HepG2 (cell line): ENCODE measurements around the gene SPOP. TPM values are rescaled to one million over a fixed set of nuclear protein-coding genes. Genes with fewer than 3 reads are reported as not detected.
A peak's percentile ranks its signal among the peaks of the same experiment; 100 is the strongest.

Experiments used
- BRCA1 ChIP-seq: sonication (generic); formaldehyde crosslinking; IDR thresholded peaks from 2 replicates; pipeline ENCODE4 v1.4.0; 2020; ENCODE audit warnings: missing genetic modification reagents
- FLYWCH1 ChIP-seq: sonication (generic); formaldehyde crosslinking; IDR thresholded peaks from 2 replicates; pipeline ENCODE4 v1.8.1; 2023; ENCODE audit warnings: mild to moderate bottlenecking, missing genetic modification reagents
- KDM5A ChIP-seq: fragments of 200-600 bp; sonication (generic); IDR thresholded peaks from 2 replicates; pipeline ENCODE4 v1.7.0; 2018; ENCODE audit warnings: antibody characterized with exemption, mild to moderate bottlenecking, low read length, borderline replicate concordance
- MNT ChIP-seq: fragments of 450-650 bp; IDR thresholded peaks from 2 replicates; pipeline ENCODE4 v1.6.1; 2016
- REXO4 ChIP-seq: sonication (generic); formaldehyde crosslinking; IDR thresholded peaks from 2 replicates; pipeline ENCODE4 v1.8.0; 2022; ENCODE audit warnings: missing genetic modification reagents, mild to moderate bottlenecking, borderline replicate concordance
- SALL2 ChIP-seq: sonication (generic); formaldehyde crosslinking; IDR thresholded peaks from 2 replicates; pipeline ENCODE4 v1.8.1; 2023; ENCODE audit warnings: mild to moderate bottlenecking, missing genetic modification reagents, inconsistent platforms
- SIX4 ChIP-seq: sonication (generic); formaldehyde crosslinking; IDR thresholded peaks from 2 replicates; pipeline ENCODE4 v1.4.0; 2020; ENCODE audit warnings: missing genetic modification reagents
- TAF1 ChIP-seq: sonication (generic); formaldehyde crosslinking; IDR thresholded peaks from 2 replicates; pipeline ENCODE4 v1.4.0; 2020; ENCODE audit warnings: missing genetic modification reagents
- THYN1 ChIP-seq: sonication (generic); formaldehyde crosslinking; IDR thresholded peaks from 2 replicates; pipeline ENCODE4 v1.8.1; 2023; ENCODE audit warnings: low read depth, mild to moderate bottlenecking, moderate library complexity, missing genetic modification reagents, borderline replicate concordance
- ZBTB7B ChIP-seq: sonication (generic); formaldehyde crosslinking; IDR thresholded peaks from 2 replicates; pipeline ENCODE4 v1.4.0; 2020; ENCODE audit warnings: missing genetic modification reagents
- ZFX ChIP-seq: sonication (generic); formaldehyde crosslinking; IDR thresholded peaks from 2 replicates; pipeline ENCODE4 v1.4.0; 2020; ENCODE audit warnings: mild to moderate bottlenecking, low read depth, missing genetic modification reagents, moderate library complexity
- ZNF562 ChIP-seq: sonication (generic); formaldehyde crosslinking; IDR thresholded peaks from 2 replicates; pipeline ENCODE4 v1.8.0; 2022; ENCODE audit warnings: missing genetic modification reagents, borderline replicate concordance
- ZNF670 ChIP-seq: sonication (generic); formaldehyde crosslinking; IDR thresholded peaks from 2 replicates; pipeline ENCODE4 v1.8.0; 2022; ENCODE audit warnings: mild to moderate bottlenecking, missing genetic modification reagents, borderline replicate concordance
- polyA plus RNA-seq, 8 experiments: library from polyadenylated mRNA; depleted of rRNA in 3 of 8; stranded (reverse) in 7 of 8; unstranded in 1 of 8; fragments of >200 nt; fragmentation: Illumina TruSeq in 4 of 8; extraction: Trizol in 4 of 8; gene quantifications; 2 replicates each; pipeline versions ENCODE4 v1.2.1 to v1.2.3, GENCODE V29; 2011 to 2016; ENCODE audit warnings: low read depth in 4 of 8, missing spikeins in 1 of 8, mixed read lengths in 1 of 8; ENCODE audit not compliant: insufficient read depth in 1 of 8
- total RNA-seq, 5 experiments: library from RNA; depleted of rRNA; stranded (reverse); fragments of >200 nt; fragmentation: Illumina TruSeq; extraction: Trizol; gene quantifications; 2 replicates each; pipeline ENCODE4 v1.2.3, GENCODE V29; 2016; ENCODE audit warnings: low read depth in 1 of 5
- TF ChIP-seq, protein P1 (sequence below): sonication (generic); formaldehyde crosslinking; IDR thresholded peaks from 2 replicates; pipeline ENCODE4 v1.8.1; 2023; ENCODE audit warnings: mild to moderate bottlenecking, missing genetic modification reagents
- TF ChIP-seq, protein P2 (sequence below): sonication (generic); formaldehyde crosslinking; IDR thresholded peaks from 2 replicates; pipeline ENCODE4 v1.4.0; 2020; ENCODE audit warnings: mild to moderate bottlenecking, missing genetic modification reagents
- TF ChIP-seq, protein P3 (sequence below): sonication (generic); formaldehyde crosslinking; IDR thresholded peaks from 2 replicates; pipeline ENCODE4 v1.4.0; 2020; ENCODE audit warnings: mild to moderate bottlenecking, missing genetic modification reagents
- TF ChIP-seq, protein P4 (sequence below): sonication (generic); formaldehyde crosslinking; IDR thresholded peaks from 2 replicates; pipeline ENCODE4 v1.9.0; 2021; ENCODE audit warnings: missing genetic modification reagents, borderline replicate concordance

SPOP gene
- total and polyA plus RNA-seq, 2 of the 13 experiments (the other 11 are each of a cell fraction or from before 2014, with no cell fraction given), result 52.8 to 60.8 TPM

GRCh38 chr17:49677933-49678847, at the start of gene SPOP (continued):
- TF ChIP-seq ZNF670 (CRISPR knock-in tag) (peak; percentile 98; the same call in 1 of the 2 replicates), SALL2 (CRISPR knock-in tag) (peak; percentile 88), MNT (peak; percentile 81), TAF1 (CRISPR knock-in tag) (peak; percentile 47; the same call in 1 of the 2 replicates), KDM5A (no peak), SIX4 (CRISPR knock-in tag) (peak; percentile 59; the same call in 1 of the 2 replicates), THYN1 (CRISPR knock-in tag) (peak; percentile 87; the same call in 1 of the 2 replicates), ZBTB7B (CRISPR knock-in tag) (peak; percentile 95), ZNF562 (peak; percentile 92), REXO4 (CRISPR knock-in tag) (peak; percentile 87; the same call in 1 of the 2 replicates), FLYWCH1 (CRISPR knock-in tag) (peak; percentile 97; the same call in 1 of the 2 replicates), BRCA1 (CRISPR knock-in tag) (peak; percentile 92; the same call in 1 of the 2 replicates), ZFX (CRISPR knock-in tag) (peak; percentile 66)
- TF ChIP-seq, protein P1, sequence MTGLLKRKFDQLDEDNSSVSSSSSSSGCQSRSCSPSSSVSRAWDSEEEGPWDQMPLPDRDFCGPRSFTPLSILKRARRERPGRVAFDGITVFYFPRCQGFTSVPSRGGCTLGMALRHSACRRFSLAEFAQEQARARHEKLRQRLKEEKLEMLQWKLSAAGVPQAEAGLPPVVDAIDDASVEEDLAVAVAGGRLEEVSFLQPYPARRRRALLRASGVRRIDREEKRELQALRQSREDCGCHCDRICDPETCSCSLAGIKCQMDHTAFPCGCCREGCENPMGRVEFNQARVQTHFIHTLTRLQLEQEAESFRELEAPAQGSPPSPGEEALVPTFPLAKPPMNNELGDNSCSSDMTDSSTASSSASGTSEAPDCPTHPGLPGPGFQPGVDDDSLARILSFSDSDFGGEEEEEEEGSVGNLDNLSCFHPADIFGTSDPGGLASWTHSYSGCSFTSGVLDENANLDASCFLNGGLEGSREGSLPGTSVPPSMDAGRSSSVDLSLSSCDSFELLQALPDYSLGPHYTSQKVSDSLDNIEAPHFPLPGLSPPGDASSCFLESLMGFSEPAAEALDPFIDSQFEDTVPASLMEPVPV, result peak; percentile 100
- TF ChIP-seq, protein P2, sequence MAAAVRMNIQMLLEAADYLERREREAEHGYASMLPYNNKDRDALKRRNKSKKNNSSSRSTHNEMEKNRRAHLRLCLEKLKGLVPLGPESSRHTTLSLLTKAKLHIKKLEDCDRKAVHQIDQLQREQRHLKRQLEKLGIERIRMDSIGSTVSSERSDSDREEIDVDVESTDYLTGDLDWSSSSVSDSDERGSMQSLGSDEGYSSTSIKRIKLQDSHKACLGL (CRISPR knock-in tag), result peak; percentile 94
- TF ChIP-seq, protein P3, sequence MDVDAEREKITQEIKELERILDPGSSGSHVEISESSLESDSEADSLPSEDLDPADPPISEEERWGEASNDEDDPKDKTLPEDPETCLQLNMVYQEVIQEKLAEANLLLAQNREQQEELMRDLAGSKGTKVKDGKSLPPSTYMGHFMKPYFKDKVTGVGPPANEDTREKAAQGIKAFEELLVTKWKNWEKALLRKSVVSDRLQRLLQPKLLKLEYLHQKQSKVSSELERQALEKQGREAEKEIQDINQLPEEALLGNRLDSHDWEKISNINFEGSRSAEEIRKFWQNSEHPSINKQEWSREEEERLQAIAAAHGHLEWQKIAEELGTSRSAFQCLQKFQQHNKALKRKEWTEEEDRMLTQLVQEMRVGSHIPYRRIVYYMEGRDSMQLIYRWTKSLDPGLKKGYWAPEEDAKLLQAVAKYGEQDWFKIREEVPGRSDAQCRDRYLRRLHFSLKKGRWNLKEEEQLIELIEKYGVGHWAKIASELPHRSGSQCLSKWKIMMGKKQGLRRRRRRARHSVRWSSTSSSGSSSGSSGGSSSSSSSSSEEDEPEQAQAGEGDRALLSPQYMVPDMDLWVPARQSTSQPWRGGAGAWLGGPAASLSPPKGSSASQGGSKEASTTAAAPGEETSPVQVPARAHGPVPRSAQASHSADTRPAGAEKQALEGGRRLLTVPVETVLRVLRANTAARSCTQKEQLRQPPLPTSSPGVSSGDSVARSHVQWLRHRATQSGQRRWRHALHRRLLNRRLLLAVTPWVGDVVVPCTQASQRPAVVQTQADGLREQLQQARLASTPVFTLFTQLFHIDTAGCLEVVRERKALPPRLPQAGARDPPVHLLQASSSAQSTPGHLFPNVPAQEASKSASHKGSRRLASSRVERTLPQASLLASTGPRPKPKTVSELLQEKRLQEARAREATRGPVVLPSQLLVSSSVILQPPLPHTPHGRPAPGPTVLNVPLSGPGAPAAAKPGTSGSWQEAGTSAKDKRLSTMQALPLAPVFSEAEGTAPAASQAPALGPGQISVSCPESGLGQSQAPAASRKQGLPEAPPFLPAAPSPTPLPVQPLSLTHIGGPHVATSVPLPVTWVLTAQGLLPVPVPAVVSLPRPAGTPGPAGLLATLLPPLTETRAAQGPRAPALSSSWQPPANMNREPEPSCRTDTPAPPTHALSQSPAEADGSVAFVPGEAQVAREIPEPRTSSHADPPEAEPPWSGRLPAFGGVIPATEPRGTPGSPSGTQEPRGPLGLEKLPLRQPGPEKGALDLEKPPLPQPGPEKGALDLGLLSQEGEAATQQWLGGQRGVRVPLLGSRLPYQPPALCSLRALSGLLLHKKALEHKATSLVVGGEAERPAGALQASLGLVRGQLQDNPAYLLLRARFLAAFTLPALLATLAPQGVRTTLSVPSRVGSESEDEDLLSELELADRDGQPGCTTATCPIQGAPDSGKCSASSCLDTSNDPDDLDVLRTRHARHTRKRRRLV (CRISPR knock-in tag), result peak; percentile 97
- TF ChIP-seq, protein P4, sequence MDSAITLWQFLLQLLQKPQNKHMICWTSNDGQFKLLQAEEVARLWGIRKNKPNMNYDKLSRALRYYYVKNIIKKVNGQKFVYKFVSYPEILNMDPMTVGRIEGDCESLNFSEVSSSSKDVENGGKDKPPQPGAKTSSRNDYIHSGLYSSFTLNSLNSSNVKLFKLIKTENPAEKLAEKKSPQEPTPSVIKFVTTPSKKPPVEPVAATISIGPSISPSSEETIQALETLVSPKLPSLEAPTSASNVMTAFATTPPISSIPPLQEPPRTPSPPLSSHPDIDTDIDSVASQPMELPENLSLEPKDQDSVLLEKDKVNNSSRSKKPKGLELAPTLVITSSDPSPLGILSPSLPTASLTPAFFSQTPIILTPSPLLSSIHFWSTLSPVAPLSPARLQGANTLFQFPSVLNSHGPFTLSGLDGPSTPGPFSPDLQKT (CRISPR knock-in tag), result peak; percentile 66; the same call in 1 of the 2 replicates
